GM06990 (cell line): Measurements from ENCODE around the gene MGMT.

Experiments used
- DNase-seq: peaks from one replicate; pipeline ENCODE4 v3.0.0-alpha.2; 2011; ENCODE audit not compliant: insufficient read length; ENCODE audit errors: extremely low read depth
- H3K27me3 ChIP-seq: replicated peaks from 2 replicates; pipeline ENCODE4 v1.6.0; 2011; ENCODE audit warnings: low read length; ENCODE audit not compliant: control insufficient read depth, insufficient read depth
- H3K36me3 ChIP-seq: 2 replicates; pipeline ENCODE4 v1.5.1; 2011; ENCODE audit warnings: low read length; ENCODE audit not compliant: control insufficient read depth, insufficient read depth
- H3K4me3 ChIP-seq: replicated peaks from 2 replicates; pipeline ENCODE4 v1.5.1; 2011; ENCODE audit warnings: low read depth, mild to moderate bottlenecking, control low read depth, low read length
- TF ChIP-seq, protein P1 (sequence below): IDR thresholded peaks from 2 replicates; pipeline ENCODE4 v1.5.1; 2011; ENCODE audit warnings: low read length, control low read depth, mild to moderate bottlenecking, inconsistent platforms; ENCODE audit not compliant: insufficient read depth, poor library complexity, severe bottlenecking

Gene MGMT

DNA sequence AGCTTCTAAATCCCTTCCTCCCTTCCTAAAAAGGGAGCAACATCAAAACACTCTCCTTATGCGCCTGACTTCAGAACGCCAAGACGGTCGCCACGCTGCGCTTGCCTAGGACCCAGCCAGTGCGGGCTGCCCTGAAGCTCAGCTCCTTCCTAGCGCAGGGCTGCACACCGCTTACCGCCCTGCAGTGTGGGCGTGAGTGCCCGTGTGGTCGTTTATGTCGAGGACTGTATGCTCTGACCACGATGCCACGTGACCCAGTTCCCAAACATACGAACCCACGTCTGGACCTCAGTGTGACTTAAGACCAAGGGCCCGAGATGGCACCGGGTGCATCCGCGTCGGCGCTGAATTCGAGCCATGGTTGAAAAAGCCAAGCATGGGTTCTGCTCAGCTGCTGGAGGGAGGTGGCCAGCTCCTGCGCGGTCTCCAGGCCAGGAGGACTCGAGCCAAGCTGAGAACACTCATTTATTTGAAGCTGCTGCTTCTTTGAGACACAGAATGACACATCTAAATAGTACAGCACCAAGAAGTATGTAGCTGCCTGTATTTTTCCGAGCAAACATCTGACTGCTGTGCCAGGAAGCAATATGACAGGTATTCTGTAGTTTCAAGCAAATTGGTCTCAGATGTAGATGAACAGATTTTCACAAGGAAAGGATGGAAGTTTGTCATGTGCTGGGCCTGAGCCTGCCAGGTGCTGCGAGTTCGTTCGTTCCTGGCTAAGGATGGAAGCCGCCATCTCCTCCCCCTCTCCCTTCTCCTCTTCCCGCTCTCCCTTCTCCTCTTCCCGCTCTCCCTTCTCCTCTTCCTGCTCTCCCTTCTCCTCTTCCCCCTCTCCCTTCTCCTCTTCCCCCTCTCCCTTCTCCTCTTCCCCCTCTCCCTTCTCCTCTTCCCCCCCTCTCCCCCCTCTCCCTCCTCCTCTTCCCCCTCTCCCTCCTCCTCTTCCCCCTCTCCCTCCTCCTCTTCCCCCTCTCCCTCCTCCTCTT is 312.4 kb downstream of the MGMT start:
- no peaks in the 10 kb centered on the region for H3K36me3 ChIP-seq
- DNase-seq = no peak
- H3K27me3 ChIP-seq = no peaks in the 10 kb centered on the region
- TF ChIP-seq, protein P1, sequence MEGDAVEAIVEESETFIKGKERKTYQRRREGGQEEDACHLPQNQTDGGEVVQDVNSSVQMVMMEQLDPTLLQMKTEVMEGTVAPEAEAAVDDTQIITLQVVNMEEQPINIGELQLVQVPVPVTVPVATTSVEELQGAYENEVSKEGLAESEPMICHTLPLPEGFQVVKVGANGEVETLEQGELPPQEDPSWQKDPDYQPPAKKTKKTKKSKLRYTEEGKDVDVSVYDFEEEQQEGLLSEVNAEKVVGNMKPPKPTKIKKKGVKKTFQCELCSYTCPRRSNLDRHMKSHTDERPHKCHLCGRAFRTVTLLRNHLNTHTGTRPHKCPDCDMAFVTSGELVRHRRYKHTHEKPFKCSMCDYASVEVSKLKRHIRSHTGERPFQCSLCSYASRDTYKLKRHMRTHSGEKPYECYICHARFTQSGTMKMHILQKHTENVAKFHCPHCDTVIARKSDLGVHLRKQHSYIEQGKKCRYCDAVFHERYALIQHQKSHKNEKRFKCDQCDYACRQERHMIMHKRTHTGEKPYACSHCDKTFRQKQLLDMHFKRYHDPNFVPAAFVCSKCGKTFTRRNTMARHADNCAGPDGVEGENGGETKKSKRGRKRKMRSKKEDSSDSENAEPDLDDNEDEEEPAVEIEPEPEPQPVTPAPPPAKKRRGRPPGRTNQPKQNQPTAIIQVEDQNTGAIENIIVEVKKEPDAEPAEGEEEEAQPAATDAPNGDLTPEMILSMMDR = no peak
- no peak overlapping the region for H3K4me3 ChIP-seq

DNA sequence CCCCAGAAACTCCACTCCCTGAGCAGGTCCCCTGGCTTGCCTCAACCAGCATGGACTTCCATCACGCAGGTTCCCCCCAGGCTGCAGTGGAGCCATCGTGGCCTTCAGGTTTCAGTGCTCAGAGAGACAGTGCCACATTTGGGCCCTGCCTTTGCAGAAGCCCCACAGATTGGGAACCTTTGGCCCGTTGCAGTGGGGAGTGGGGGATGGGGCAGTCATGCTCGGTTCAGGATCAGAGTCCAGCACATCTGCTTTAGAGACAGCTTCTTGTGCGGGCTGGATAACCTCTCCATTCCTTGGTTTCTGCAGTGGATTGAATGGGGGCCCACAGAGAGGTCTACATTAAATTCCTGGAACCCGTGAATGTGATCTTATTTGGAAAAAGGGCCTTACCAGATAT is 313.2 kb downstream of the MGMT start:
- TF ChIP-seq, protein P1 = no peak
- no peak for DNase-seq
- H3K27me3 ChIP-seq = no peaks in the 10 kb centered on the region
- no peak overlapping the region for H3K4me3 ChIP-seq
- no peaks in the 10 kb centered on the region for H3K36me3 ChIP-seq

DNA sequence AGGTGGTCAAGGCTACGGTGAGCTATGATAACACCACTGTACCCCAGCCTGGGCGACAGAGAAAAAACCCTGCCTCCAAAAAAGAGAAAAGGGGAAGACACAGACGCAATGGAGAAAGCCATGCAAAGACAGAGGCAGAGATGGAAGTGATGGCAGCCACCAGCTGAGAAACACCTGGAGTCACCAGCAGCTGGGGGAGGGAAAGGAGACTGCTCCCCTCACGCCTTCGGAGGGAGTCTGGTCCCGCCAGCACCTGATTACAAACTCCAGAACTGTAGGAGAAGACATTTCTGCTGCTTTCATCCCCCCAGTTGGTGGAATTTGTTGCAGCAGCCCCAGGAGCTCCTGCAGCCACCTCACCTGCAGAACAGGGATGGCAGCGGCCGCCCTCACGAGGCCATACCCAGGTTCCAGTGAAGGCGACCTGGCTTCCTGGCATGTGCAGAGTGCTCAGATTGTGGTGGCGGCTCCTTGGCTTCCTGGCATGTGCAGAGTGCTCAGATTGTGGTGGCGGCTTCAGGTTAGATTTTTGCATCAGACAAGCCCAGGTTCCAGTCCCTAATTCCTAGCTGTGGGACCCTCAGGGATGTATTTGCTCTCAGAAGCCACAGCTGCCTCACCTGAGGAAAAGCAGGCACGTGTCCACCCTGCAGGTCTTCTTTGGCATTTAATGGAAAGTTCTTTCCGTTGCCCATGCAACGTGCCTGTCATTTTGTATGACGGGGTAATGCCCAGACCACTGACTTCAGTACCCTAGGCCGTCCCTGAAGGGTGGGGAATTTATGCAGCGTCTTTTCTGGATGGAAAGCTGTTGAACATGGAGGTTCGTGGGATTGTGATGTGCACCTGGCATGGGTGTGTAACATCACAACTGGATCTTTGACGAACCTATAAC is 314.1 kb downstream of the MGMT start:
- Histone ChIP-seq H3K4me3 (no peak overlapping the region), H3K27me3 (no peaks in the 10 kb centered on the region), H3K36me3 (no peaks in the 10 kb centered on the region)
- DNase-seq = no peak
- TF ChIP-seq, protein P1 = no peak

DNA sequence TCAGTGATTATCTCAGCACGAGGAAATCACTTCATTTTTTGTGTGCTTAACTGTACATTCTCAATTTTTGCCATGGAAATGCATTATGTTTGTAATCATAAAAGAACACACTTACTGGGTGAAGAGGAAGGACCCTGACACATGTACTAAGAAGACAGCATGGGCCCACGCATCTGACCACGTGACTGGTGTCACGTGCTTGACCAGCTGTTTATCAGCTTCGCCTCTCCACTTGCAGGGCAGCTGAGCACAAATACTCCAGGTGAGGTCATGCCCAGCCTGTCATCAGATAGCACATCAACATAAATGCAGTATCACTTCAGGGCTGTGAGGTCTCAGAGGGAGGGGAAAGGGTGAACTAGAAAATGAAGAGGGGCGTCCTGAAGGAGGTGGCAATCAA is 317.2 kb downstream of the MGMT start:
- Histone ChIP-seq H3K36me3 (no peaks in the 10 kb centered on the region), H3K4me3 (no peak overlapping the region), H3K27me3 (no peaks in the 10 kb centered on the region)
- TF ChIP-seq, protein P1 = no peak
- DNase-seq = no peak

DNA sequence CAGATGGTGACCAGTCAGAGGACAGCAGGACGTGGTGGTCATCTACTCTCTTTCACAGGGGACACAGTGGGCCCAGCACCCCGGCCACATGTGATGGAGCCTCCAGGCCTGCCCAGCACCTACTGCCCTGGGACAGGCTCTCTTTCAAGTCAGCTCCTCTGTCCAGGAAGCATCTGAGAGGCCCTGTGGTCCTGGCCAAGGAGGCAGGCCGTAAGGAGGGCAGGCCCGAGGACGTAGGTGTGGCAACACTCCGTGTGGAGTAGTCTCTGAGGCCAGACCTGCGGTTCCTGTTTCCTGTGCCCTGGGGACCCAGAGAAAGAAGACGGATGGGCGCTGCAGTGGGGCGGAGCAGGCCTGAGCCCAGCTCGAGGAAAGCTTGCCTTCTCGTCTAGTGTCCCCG is 317.9 kb downstream of the MGMT start:
- H3K27me3 ChIP-seq = no peaks in the 10 kb centered on the region
- TF ChIP-seq, protein P1 = no peak
- no peaks in the 10 kb centered on the region for H3K36me3 ChIP-seq
- no peak for DNase-seq
- H3K4me3 ChIP-seq = no peak overlapping the region
